22Rv1 (cell line): ENCODE measurements around the gene CCDC66.
A peak's percentile ranks its signal among the peaks of the same experiment; 100 is the strongest.
"Not testable (repeated sequence)": the region's sequence is repeated elsewhere in the genome, so short reads cannot be mapped to it uniquely, and the experiment has no call there.

Experiments used
- H3K27ac ChIP-seq: fragments of 450-650 bp; 2 replicates; pipeline ENCODE4 v1.5.1; 2017
- ZFX ChIP-seq: fragments of 450-650 bp; IDR thresholded peaks from 2 replicates; pipeline ENCODE4 v1.6.1; 2017; ENCODE audit warnings: antibody characterized with exemption, borderline replicate concordance
- TF ChIP-seq, protein P1 (sequence below): fragments of 450-650 bp; IDR thresholded peaks from 2 replicates; pipeline ENCODE4 v1.5.1; 2017; ENCODE audit warnings: mild to moderate bottlenecking

CCDC66 gene

DNA sequence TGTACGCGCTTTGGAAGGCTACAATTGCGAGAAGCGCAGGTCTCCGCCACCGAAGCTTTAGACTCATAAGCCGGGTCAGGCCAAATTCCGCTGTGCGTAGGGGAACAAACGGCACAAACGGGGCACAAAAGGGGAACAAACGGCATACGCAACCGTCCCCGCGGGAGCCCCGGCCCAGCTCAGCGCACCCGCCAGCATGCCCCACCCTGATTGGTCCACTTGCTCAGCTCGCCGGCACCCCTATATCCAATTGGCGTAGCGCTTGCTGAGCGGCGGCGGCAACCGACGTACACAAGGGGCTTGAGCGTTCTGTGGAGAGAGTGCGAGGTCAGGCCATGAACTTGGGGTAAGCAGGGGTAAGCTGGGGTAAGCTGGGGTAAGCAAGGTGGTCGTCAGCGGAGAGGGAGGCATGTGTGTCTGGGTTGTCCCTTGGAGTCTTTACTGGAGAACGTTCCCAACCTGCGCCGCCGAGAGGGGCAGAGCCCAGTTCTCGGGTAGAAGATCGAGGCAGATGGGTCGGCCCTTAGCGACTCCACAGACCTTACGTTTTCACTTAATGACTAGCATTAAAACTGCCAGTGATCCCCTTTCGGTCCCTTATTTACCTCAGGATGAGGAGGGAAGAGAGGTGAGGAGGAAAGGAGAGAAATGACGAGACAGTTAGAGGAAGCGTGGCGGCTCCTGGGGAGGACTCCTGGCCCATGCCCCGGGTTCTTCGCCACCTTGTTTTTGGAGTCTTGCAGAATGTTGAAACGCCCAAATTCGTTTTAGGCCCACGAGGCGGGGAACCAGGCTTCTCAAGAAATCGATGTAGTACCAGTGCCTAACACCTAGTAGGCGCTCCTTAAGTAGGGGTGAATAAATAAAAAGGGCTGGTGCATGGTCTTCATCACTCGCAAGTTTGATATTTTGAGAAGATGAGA, at the start of gene CCDC66:
CCDC66 (plus strand) TSS at position 268 of the 923 bp plus-strand sequence; CDS start at position 336, 68 bp downstream.
- peak within 1 kb of the TSS; percentile 67 for H3K27ac ChIP-seq
- no peak for TF ChIP-seq ZFX
- TF ChIP-seq, protein P1, sequence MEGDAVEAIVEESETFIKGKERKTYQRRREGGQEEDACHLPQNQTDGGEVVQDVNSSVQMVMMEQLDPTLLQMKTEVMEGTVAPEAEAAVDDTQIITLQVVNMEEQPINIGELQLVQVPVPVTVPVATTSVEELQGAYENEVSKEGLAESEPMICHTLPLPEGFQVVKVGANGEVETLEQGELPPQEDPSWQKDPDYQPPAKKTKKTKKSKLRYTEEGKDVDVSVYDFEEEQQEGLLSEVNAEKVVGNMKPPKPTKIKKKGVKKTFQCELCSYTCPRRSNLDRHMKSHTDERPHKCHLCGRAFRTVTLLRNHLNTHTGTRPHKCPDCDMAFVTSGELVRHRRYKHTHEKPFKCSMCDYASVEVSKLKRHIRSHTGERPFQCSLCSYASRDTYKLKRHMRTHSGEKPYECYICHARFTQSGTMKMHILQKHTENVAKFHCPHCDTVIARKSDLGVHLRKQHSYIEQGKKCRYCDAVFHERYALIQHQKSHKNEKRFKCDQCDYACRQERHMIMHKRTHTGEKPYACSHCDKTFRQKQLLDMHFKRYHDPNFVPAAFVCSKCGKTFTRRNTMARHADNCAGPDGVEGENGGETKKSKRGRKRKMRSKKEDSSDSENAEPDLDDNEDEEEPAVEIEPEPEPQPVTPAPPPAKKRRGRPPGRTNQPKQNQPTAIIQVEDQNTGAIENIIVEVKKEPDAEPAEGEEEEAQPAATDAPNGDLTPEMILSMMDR, result peak; percentile 83

DNA sequence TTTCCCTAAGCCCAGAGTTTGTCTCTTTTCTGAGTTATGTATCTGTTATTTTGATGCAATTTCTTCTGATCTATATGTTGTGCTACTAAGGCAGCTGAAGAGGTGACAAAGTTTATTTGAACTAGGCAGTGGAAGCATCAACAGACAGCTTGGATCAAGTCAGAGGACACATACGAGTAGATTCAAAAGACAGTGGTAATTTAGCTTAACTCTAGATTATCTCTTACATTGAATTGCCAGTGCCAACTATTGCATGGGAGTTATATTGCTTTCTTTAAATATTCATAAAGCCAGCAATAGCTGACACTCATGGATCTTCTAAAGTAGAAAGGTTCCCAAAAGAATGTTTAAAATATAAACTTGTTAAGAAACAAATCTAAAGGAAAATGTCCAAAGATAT, 37.3 kb upstream of the CCDC66 start:
- H3K27ac ChIP-seq, result no peak overlapping the region
- no peak for TF ChIP-seq ZFX

DNA sequence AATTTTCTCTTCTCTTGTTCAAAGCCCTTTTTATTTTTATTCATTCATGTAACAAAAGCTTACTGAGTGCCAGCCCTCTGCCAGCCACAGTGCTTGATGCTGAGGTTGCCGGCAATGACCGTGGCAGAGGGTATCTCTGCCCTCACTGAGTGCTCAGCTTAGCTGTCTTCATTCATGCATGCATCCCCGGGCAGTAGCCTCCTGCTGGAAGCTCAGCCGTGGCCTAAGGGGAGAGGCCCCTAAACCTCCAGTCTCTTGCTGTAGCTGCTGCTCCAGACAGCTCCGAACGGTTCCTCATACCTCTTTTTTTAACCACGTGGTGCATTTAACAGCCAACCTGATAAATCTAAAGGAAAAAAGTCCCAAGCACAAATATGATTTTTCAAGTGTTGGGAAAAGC, 34.6 kb upstream of the CCDC66 start:
- H3K27ac ChIP-seq, result no peak overlapping the region
- no peak for TF ChIP-seq ZFX
- TF ChIP-seq, protein P1, result no peak

DNA sequence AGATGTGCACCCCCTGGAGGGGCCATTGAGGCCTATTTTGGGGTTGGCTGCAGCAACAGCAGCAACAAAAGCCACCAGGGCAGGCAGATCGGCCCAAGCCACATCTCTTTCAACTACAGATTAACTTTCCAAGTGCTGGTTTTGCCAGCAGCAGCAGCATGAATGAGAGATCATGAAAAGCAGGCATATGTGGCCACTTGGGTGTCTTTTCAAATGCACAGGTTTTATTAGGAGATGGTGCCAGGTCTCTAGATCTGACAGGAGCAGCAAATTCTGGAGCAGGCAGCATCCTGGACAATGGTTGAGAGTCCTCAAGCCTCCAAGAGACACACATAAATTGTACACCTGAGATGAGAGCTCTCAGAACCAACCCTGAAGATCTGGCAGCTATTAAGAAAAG, 31.7 kb upstream of the CCDC66 start:
- no peak overlapping the region for H3K27ac ChIP-seq
- TF ChIP-seq, protein P1, result no peak
- no peak for TF ChIP-seq ZFX

DNA sequence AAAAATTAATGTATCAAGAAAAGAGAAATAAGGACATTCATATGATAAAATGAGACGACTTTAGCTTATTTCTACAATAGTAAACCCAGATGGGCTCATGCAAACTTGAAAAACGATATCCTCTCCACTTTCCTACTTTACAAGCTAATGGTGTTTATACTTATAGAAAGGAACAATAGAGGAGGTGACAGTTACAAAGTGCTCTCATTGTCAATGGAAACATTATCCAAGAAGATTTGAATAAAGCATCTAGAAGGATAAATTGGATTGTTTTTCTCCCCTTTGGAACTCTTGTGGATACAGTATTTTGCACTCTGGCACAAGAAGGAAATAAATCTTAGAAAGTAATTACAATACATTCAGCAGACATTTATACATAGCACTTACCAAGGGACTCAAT, 20.2 kb upstream of the CCDC66 start:
- H3K27ac ChIP-seq, result no peak overlapping the region
- no peak for TF ChIP-seq ZFX
- TF ChIP-seq, protein P1, result no peak

DNA sequence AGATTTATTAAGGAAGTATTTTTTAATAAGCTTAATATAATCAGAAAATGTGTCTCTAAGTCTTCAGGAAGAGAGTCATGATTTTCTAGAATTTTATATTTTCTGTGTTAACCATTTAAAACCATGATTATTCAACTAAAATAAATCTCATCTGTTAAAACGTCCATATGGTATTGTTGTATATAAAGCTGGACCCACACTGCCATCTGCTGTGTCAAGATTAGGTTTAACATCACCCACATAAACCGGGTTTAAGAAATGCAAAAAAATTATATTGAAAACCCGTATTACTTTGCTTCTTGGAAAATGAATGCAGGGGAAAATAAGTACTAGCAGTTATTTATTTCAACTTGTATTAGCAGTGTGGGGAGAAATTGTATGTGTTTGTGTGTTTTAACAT, 9.5 kb upstream of the CCDC66 start:
- no peak for TF ChIP-seq ZFX
- TF ChIP-seq, protein P1, result no peak
- H3K27ac ChIP-seq, result no peak overlapping the region

DNA sequence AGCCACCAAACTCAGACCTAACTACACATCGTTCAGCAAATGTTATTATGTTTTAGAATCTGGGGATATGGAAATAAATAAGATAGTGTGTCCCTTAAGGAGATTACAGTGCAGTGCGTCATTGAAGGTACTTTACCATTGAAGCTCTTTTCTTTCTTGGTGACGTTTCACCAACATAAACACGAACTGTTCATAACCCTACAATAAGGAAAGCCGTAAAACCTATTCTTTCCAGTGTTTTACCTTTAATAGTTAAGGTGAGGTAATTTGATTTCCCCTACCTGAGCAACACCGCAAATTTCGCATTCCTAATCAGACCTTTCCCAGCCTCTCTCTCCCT, 826 bp downstream of the CCDC66 start:
- TF ChIP-seq ZFX, result no peak
- TF ChIP-seq, protein P1, result peak; percentile 45
- H3K27ac ChIP-seq, result peak overlapping the region; percentile 67; the same call in 1 of the 2 replicates

DNA sequence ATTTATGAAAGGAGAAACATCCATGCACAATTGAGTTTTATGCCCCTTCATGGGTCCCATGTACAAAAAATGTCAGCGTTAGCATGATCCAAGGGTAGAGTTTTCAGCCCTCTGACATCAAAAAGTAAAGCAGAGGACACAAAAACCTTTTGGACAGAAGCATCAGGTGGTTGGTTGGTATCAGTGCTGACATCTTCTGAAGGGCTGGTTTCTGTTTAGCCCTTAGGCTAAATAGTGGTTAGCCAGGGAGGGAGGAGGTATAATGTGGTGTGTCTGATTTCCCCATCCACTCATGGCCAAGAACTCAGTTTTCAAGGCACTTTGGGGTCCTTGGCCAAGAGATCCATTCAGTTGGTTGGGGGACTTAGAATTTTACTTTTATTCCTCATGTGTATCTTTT, 16.5 kb downstream of the CCDC66 start:
- no peak overlapping the region for H3K27ac ChIP-seq
- TF ChIP-seq, protein P1, result no peak
- TF ChIP-seq ZFX, result no peak

DNA sequence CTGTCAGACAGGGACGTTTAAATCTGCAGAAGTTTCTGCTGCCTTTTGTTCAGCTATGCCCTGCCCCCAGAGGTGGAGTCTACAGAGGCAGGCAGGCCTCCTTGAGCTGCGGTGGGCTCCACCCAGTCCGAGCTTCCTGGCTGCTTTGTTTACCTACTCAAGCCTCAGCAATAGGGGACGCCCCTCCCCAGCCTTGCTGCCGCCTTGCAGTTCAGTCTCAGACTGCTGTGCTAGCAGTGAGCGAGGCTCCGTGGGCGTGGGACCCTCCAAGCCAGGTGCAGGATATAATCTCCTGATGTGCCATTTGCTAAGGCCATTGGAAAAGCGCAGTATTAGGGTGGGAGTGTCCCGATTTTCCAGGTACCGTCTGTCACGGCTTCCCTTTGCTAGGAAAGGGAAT, 25.0 kb downstream of the CCDC66 start:
- H3K27ac ChIP-seq, result not testable (repeated sequence)

DNA sequence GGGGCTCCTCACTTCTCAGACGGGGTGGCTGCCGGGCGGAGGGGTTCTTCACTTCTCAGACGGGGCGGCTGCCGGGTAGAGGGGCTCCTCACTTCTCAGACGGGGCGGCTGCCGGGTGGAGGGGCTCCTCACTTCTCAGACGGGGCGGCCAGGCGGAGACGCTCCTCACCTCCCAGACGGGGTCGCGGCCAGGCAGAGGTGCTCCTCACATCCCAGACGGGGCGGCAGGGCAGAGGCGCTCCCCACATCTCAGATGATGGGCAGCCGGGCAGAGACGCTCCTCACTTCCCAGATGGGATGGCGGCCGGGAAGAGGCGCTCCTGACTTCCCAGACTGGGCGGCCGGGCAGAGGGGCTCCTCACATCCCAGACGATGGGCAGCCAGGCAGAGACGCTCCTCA, 27.3 kb downstream of the CCDC66 start:
- not testable (repeated sequence) for H3K27ac ChIP-seq
